KMS-11 (cell line): ENCODE data around the gene TMEM245.

ENCODE experiments used
- H2AFZ ChIP-seq: fragments of 200-600 bp; sonication (generic); 2 replicates; pipeline ENCODE4 v1.6.1; 2016; ENCODE audit warnings: antibody characterized with exemption, mixed run types, low read depth
- H3K27ac ChIP-seq: fragments of 200-600 bp; sonication (generic); 2 replicates; pipeline ENCODE4 v1.6.1; 2016; ENCODE audit warnings: mild to moderate bottlenecking, mixed run types
- H3K27me3 ChIP-seq: fragments of 200-600 bp; sonication (generic); 2 replicates; pipeline ENCODE4 v1.6.1; 2017; ENCODE audit warnings: mild to moderate bottlenecking, low read depth, mixed run types, moderate library complexity; ENCODE audit not compliant: insufficient read depth
- H3K36me3 ChIP-seq: fragments of 200-600 bp; sonication (generic); 2 replicates; pipeline ENCODE4 v1.6.1; 2017; ENCODE audit warnings: mild to moderate bottlenecking, mixed run types; ENCODE audit not compliant: insufficient read depth
- H3K4me1 ChIP-seq: fragments of 200-600 bp; sonication (generic); 2 replicates; pipeline ENCODE4 v1.6.1; 2016; ENCODE audit warnings: mild to moderate bottlenecking, low read depth, mixed run types; ENCODE audit not compliant: poor library complexity, severe bottlenecking
- H3K4me2 ChIP-seq: fragments of 200-600 bp; sonication (generic); 2 replicates; pipeline ENCODE4 v1.7.0; 2016; ENCODE audit warnings: mild to moderate bottlenecking, mixed run types
- H3K4me3 ChIP-seq: fragments of 200-600 bp; sonication (generic); IDR thresholded peaks from 2 replicates; pipeline ENCODE4 v1.6.1; 2017; ENCODE audit warnings: low read depth, low read length, mixed read lengths; ENCODE audit not compliant: insufficient read depth
- H3K79me2 ChIP-seq: fragments of 200-600 bp; sonication (generic); 2 replicates; pipeline ENCODE4 v1.6.1; 2016; ENCODE audit warnings: low read depth, mixed run types; ENCODE audit not compliant: insufficient read depth
- H3K9ac ChIP-seq: fragments of 200-600 bp; sonication (generic); 2 replicates; pipeline ENCODE4 v1.6.1; 2016; ENCODE audit warnings: mild to moderate bottlenecking, mixed run types
- H4K20me1 ChIP-seq: fragments of 200-600 bp; sonication (generic); 2 replicates; pipeline ENCODE4 v1.6.1; 2016; ENCODE audit warnings: mild to moderate bottlenecking, mixed run types; ENCODE audit not compliant: insufficient read depth
- TF ChIP-seq, protein P1 (sequence below): fragments of 200-600 bp; sonication (generic); conservative IDR thresholded peaks from 2 replicates; pipeline ENCODE4 v1.6.1; 2017; ENCODE audit warnings: low read depth, mild to moderate bottlenecking, antibody characterized with exemption, low read length, moderate library complexity, mixed read lengths

TMEM245 gene

GRCh38 chr9:109119439-109120203, at the start of gene TMEM245:
TSS of gene TMEM245 (minus strand) at chr9:109119947. CDS start at chr9:109119913, 34 bp downstream.
- Histone ChIP-seq H2AFZ (peak within 1 kb of the TSS; percentile 87), H4K20me1 (peaks cover 12% of the 10 kb centered on the region), H3K9ac (peak within 1 kb of the TSS; percentile 75), H3K79me2 (peaks cover 43% of the 10 kb centered on the region), H3K36me3 (no peaks in the 10 kb centered on the region), H3K4me2 (peak within 1 kb of the TSS; percentile 98), H3K27me3 (no peaks in the 10 kb centered on the region), H3K27ac (peak within 1 kb of the TSS; percentile 54), H3K4me1 (peaks cover 68% of the 10 kb centered on the region), H3K4me3 (no peak within 1 kb of the TSS)
- TF ChIP-seq, protein P1, sequence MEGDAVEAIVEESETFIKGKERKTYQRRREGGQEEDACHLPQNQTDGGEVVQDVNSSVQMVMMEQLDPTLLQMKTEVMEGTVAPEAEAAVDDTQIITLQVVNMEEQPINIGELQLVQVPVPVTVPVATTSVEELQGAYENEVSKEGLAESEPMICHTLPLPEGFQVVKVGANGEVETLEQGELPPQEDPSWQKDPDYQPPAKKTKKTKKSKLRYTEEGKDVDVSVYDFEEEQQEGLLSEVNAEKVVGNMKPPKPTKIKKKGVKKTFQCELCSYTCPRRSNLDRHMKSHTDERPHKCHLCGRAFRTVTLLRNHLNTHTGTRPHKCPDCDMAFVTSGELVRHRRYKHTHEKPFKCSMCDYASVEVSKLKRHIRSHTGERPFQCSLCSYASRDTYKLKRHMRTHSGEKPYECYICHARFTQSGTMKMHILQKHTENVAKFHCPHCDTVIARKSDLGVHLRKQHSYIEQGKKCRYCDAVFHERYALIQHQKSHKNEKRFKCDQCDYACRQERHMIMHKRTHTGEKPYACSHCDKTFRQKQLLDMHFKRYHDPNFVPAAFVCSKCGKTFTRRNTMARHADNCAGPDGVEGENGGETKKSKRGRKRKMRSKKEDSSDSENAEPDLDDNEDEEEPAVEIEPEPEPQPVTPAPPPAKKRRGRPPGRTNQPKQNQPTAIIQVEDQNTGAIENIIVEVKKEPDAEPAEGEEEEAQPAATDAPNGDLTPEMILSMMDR = no peak

GRCh38 chr9:109168170-109168569, 48.4 kb upstream of the TMEM245 start:
- TF ChIP-seq, protein P1 = no peak
- Histone ChIP-seq H3K4me1 (no peaks in the 10 kb centered on the region), H3K4me2 (no peak overlapping the region), H3K27ac (no peak overlapping the region), H4K20me1 (no peaks in the 10 kb centered on the region), H3K9ac (no peak overlapping the region), H3K36me3 (no peaks in the 10 kb centered on the region), H3K27me3 (no peaks in the 10 kb centered on the region), H3K79me2 (no peaks in the 10 kb centered on the region), H3K4me3 (no peak overlapping the region), H2AFZ (no peak overlapping the region)

DNA sequence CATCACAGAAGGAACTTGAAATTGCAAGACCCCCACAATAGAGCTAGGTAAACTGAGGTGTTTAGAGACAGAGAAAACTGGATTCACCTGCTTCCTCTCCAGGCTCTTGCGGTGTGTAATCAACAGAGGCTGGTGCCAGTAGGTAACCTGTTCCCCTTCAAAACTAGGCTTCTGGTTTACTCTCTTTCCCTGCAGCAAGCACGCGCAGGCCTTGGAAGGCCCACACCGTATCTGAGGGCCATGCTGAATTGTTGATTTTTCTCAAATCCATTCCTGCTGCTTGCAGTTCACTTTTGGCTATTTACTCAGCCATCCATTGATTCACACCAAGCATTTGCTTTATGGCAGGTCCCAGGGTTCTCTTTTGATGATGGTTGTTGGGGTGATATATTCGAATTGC, 48.0 kb upstream of the TMEM245 start:
- Histone ChIP-seq H3K27ac (no peak overlapping the region), H4K20me1 (no peaks in the 10 kb centered on the region), H3K9ac (no peak overlapping the region), H3K36me3 (no peaks in the 10 kb centered on the region), H2AFZ (no peak overlapping the region), H3K79me2 (no peaks in the 10 kb centered on the region), H3K27me3 (no peaks in the 10 kb centered on the region), H3K4me1 (no peaks in the 10 kb centered on the region), H3K4me3 (no peak overlapping the region), H3K4me2 (no peak overlapping the region)
- TF ChIP-seq, protein P1 = no peak

- Histone ChIP-seq H3K27ac (no peak within 1 kb of the TSS), H3K4me2 (no peak within 1 kb of the TSS), H3K4me1 (no peaks in the 10 kb centered on the region), H2AFZ (no peak within 1 kb of the TSS), H3K27me3 (no peaks in the 10 kb centered on the region; the same call in 1 of the 2 replicates), H3K79me2 (no peaks in the 10 kb centered on the region), H3K9ac (no peak within 1 kb of the TSS), H3K36me3 (no peaks in the 10 kb centered on the region), H3K4me3 (no peak within 1 kb of the TSS), H4K20me1 (no peaks in the 10 kb centered on the region)
- TF ChIP-seq, protein P1 = no peak
These were observed 47.2 kb upstream of the TMEM245 start, which contains the start of gene FRRS1L for GRCh38 chr9:109166771-109167601. TSS of gene FRRS1L (minus strand) at chr9:109167249. CDS start at chr9:109167138, 111 bp downstream.
